Liver (tissue), 3 donors: ENCODE measurements around the gene ARFGAP3.

Experiments used
- CTCF ChIP-seq: fragments of 150-350 bp; IDR thresholded peaks from 2 replicates; pipeline ENCODE4 v1.5.1; 2017; ENCODE audit warnings: improper control_type of control experiment, low read depth, low read length; ENCODE audit not compliant: missing input control
- EGR1 ChIP-seq, 2 donors: IDR thresholded peaks; 2 replicates each; pipeline ENCODE4 v1.6.1; 2016 to 2018; ENCODE audit warnings: antibody characterized with exemption in 2 of 2, low read depth in 2 of 2
- GABPA ChIP-seq, 2 donors: IDR thresholded peaks in 1 of 2; conservative IDR thresholded peaks in 1 of 2; 2 replicates each; pipeline ENCODE4 v1.6.1; 2016; ENCODE audit warnings: antibody characterized with exemption in 2 of 2, mild to moderate bottlenecking in 1 of 2, moderate library complexity in 1 of 2
- JUND ChIP-seq, 2 donors: IDR thresholded peaks; 2 replicates each; pipeline ENCODE4 v1.6.1; 2016; ENCODE audit warnings: antibody characterized with exemption in 2 of 2
- MAX ChIP-seq: IDR thresholded peaks from 2 replicates; pipeline ENCODE4 v1.6.1; 2016; ENCODE audit warnings: antibody characterized with exemption
- RAD21 ChIP-seq, 2 donors: IDR thresholded peaks; 2 replicates each; pipeline ENCODE4 v1.6.1; 2016; ENCODE audit warnings: antibody characterized with exemption in 2 of 2, mild to moderate bottlenecking in 2 of 2
- REST ChIP-seq: IDR thresholded peaks from 2 replicates; pipeline ENCODE4 v1.6.1; 2016; ENCODE audit warnings: antibody characterized with exemption, mild to moderate bottlenecking
- RXRA ChIP-seq, 2 donors: IDR thresholded peaks; 2 replicates each; pipeline ENCODE4 v1.6.1; 2017 to 2018; ENCODE audit warnings: antibody characterized with exemption in 2 of 2, mild to moderate bottlenecking in 1 of 2
- SP1 ChIP-seq: IDR thresholded peaks from 2 replicates; pipeline ENCODE4 v1.6.1; 2018; ENCODE audit warnings: antibody characterized with exemption, mild to moderate bottlenecking
- donor health status: healthy.
- donor health status: healthy.

GRCh38 chr22:42877158-42877557, 20.1 kb upstream of the ARFGAP3 start:
- TF ChIP-seq CTCF (no peak), SP1 (no peak), GABPA (IDR thresholded peaks at IDR 0.05 in 1 of 2, conservative IDR thresholded peaks at IDR 0.05 in 1 of 2) (no peak), JUND (IDR thresholded peaks at IDR 0.05) (no peak), MAX (no peak), REST (no peak), EGR1 (IDR thresholded peaks at IDR 0.05; ENCODE audit: low read depth in 2 of 2) (no peak), RAD21 (IDR thresholded peaks at IDR 0.05) (no peak), RXRA (IDR thresholded peaks at IDR 0.05) (no peak)
